Chondrocyte (in vitro differentiated cells): Measurements from ENCODE around the gene THADA. TPM values are rescaled to one million over a fixed set of nuclear protein-coding genes. Genes with fewer than 3 reads are reported as not detected.

ENCODE experiments used
- DNase-seq: peaks from one replicate; pipeline ENCODE4 v3.0.0; 2021; ENCODE audit warnings: mixed read lengths, low spot score
- H3K27ac Mint-ChIP-seq: one replicate; pipeline ENCODE4 v1.8.0; 2021; ENCODE audit warnings: mild to moderate bottlenecking, moderate library complexity, mixed read lengths; ENCODE audit not compliant: unreplicated experiment
- H3K27me3 Mint-ChIP-seq: 2 replicates; pipeline ENCODE4 v1.8.0; 2021; ENCODE audit warnings: low read depth, mixed read lengths
- H3K36me3 Mint-ChIP-seq: 2 replicates; pipeline ENCODE4 v1.8.0; 2021; ENCODE audit warnings: low read depth, mixed read lengths
- H3K4me1 Mint-ChIP-seq: 2 replicates; pipeline ENCODE4 v1.8.0; 2021; ENCODE audit warnings: low read depth, mild to moderate bottlenecking, mixed read lengths
- H3K4me3 Mint-ChIP-seq: one replicate; pipeline ENCODE4 v1.8.0; 2021; ENCODE audit warnings: mild to moderate bottlenecking, moderate library complexity, mixed read lengths; ENCODE audit not compliant: unreplicated experiment
- H3K9me3 Mint-ChIP-seq: 2 replicates; pipeline ENCODE4 v1.8.0; 2021; ENCODE audit warnings: low read depth, mixed read lengths
- total RNA-seq: library from RNA; stranded (reverse); gene quantifications from 3 replicates; pipeline ENCODE4 v1.2.1, GENCODE V29; 2021
- TF ChIP-seq, protein P1 (sequence below): fragments of 200-600 bp; sonication (generic); IDR thresholded peaks from 2 replicates; pipeline ENCODE4 v1.5.0; 2021; ENCODE audit warnings: antibody characterized with exemption, mild to moderate bottlenecking, moderate library complexity

The THADA gene
- total RNA-seq, 1 donor from 2014 or later = 28.4 TPM

DNA sequence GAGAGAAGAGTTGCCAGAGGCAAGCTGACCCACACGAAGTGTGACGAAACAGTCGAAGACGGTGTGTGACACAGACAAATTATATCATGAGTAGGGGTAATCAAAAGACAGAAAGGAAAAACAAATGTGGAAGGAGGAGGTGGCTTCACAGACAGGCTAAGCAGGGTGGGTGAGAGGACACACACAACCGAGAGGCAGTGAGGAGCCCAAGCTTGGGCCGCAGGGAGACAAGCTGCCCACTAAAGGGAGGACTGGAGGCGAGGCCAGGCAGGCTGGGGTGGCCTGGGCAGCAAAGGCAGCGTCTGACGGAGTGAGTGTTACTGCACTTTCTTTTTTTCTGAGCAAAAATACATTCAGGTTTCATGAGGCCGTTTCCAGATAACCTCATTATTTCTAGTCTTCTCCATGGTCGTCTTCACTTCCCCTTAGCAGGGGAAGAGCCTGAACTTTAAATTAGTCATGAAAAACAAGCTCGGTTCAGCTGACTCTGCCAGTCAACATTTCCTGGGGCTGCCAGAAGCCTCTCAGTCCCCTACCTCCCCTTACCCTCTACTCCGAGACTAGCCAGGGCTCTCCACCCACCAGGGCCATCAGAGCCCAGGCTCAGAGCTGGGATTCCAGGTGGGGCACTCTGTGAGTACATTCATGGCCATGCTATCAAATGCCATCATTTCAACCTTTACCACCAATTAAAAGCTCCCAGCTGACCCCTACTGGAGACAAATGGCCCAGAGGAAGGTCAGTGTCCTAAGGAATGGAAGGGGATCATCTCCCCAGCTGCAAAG is 355.7 kb downstream of the THADA start:
- Mint-ChIP-seq H3K4me1 (peaks cover 21% of the 10 kb centered on the region), H3K4me3 (no peak overlapping the region), H3K27me3 (no peaks in the 10 kb centered on the region), H3K36me3 (peaks cover 6% of the 10 kb centered on the region), H3K9me3 (peaks cover 2% of the 10 kb centered on the region), H3K27ac (peak overlapping the region; percentile 18)
- TF ChIP-seq, protein P1, sequence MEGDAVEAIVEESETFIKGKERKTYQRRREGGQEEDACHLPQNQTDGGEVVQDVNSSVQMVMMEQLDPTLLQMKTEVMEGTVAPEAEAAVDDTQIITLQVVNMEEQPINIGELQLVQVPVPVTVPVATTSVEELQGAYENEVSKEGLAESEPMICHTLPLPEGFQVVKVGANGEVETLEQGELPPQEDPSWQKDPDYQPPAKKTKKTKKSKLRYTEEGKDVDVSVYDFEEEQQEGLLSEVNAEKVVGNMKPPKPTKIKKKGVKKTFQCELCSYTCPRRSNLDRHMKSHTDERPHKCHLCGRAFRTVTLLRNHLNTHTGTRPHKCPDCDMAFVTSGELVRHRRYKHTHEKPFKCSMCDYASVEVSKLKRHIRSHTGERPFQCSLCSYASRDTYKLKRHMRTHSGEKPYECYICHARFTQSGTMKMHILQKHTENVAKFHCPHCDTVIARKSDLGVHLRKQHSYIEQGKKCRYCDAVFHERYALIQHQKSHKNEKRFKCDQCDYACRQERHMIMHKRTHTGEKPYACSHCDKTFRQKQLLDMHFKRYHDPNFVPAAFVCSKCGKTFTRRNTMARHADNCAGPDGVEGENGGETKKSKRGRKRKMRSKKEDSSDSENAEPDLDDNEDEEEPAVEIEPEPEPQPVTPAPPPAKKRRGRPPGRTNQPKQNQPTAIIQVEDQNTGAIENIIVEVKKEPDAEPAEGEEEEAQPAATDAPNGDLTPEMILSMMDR = peak; percentile 16
- no peak for DNase-seq

DNA sequence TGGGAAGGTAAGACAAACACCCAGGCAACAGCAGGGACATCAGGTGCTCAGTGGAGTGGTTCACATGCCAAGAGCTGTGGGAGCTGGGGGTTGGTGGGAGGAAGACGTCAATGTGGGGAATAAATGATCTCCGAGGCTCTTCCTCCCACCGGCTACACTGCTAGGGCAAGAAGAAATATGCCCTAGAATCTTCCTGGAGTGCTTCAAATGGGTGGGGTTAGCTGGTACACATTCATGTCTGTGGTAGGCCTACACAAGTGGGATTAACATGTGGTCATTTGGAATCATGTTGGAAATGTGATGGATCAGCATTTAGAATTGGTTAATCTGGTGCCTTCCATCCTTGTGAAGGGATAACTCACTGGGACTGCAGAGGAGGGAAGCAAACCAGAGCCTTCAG is 357.0 kb downstream of the THADA start:
- peaks cover 19% of the 10 kb centered on the region for H3K4me1 Mint-ChIP-seq
- DNase-seq = no peak
- TF ChIP-seq, protein P1 = no peak
- peaks cover 2% of the 10 kb centered on the region for H3K9me3 Mint-ChIP-seq
- H3K4me3 Mint-ChIP-seq = no peak overlapping the region
- H3K27me3 Mint-ChIP-seq = no peaks in the 10 kb centered on the region
- no peak overlapping the region for H3K27ac Mint-ChIP-seq
- peaks cover 2% of the 10 kb centered on the region for H3K36me3 Mint-ChIP-seq

DNA sequence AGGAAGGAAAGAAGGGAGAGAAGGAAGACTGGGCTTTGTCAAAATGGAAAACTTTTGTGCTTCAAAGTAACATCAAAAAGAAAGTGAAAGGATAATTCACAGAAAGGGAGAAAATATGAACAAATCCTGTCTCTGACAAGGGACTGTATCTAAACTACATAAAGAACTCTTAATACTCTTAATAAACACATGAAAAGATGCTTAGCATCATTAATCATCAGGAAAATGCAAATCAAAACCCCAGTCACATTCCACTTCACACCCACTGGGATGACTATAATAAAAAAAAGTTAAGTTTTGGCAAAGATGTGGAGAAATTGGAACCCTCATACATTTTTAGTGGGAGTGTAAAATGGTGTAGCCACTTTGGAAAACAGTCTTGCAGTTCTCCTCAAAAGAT is 357.7 kb downstream of the THADA start:
- Mint-ChIP-seq H3K27me3 (no peaks in the 10 kb centered on the region), H3K4me1 (peaks cover 19% of the 10 kb centered on the region), H3K27ac (peak overlapping the region; percentile 39), H3K36me3 (peaks cover 2% of the 10 kb centered on the region), H3K9me3 (peaks cover 2% of the 10 kb centered on the region), H3K4me3 (no peak overlapping the region)
- no peak for DNase-seq
- TF ChIP-seq, protein P1 = no peak

DNA sequence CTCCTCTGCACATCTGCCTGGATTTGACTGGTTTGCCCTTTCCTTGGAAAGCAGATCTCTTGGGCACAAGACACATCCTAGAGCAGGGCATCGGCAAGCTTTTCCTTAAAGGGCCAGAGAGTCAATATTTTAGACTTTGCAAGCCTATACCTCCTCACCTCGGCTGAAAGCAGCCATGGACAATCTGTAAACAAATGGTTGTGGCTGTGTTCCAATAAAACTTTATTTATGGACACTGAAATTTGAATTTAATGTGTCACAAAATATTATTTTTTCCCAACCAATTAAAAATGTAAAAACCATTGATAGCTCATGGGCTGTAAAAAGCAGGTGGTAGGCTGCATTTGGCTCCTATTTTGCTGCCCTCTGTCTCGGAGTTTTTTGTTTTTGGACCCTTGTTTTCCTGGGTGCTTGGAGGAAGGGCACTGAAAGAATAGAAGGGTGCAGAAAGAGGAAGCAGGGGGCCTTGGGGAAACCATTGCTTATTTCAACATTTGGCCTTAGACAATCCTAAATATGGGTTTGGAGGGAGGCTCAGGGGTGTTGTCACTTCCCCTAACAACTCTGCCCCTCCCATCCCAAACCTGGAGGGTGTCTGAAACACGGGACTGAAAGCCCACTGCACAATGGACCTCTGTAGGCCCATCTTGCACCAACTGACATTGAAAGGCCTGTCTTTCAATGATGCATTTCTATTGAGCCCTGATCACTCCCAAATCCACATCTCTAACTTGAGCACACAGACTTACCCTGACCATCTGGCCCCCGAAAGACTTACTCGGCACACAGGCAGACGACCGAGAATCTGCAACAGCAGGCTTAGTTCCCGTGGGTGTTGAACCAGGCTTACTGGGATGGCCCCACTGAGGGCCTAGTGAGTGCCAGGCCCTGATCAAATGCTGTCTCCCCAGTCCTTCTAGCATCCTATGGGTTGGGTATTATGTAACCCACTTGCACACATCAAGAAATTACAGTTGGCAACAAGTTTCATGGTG is 362.3 kb downstream of the THADA start:
- peaks cover 2% of the 10 kb centered on the region for H3K9me3 Mint-ChIP-seq
- peaks cover 30% of the 10 kb centered on the region for H3K4me1 Mint-ChIP-seq
- no peak overlapping the region for H3K4me3 Mint-ChIP-seq

More for the DNA sequence above, 362.3 kb downstream of the THADA start:
- Mint-ChIP-seq H3K27me3 (no peaks in the 10 kb centered on the region), H3K36me3 (peaks cover 7% of the 10 kb centered on the region), H3K27ac (no peak overlapping the region)
- no peak for DNase-seq
- TF ChIP-seq, protein P1 = no peak
